ENCODE data around the gene ZNF248.

The ZNF248 gene

DNA sequence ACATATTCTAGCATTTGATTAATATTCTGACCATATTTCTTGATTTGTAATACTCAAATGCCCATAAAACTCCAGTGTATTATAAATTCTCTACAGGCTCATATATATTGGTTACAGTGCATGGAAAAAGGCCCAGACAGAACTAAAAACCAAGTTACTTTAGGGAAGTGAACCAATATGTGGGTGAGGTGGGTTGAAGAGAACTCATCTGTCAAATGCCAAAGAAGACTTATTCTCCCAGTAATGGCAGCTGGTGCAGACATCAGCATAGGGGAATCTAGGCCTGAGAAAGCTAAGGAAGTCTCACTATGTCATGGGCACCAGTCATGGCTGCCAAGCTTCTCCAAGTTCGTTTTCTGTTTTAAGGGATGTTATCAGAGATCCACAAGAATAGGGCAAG is 30.6 kb downstream of the ZNF248 start:
- no peak for DNase-seq (ENCODE audit: low read depth, low spot score)

DNA sequence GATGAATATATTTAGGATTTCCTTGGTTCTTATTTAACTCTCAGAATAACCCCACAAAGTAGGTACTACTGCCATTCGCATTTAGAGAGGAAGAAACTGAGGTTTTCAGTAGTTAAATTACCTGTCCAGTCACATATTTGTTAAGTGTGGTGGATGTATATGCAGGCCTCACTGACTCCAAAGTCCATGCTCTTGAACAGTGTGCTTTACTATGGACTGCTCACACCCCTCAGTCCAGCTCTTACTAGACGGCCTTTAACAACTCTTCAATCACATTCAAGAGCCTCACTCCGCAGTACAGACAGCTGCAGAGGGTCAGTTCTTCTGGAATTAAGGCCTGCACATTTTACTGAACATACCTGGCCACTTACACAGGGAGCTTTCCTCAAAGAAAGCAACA is 36.2 kb downstream of the ZNF248 start:
- DNase-seq (ENCODE audit: low read depth, low spot score): no peak

DNA sequence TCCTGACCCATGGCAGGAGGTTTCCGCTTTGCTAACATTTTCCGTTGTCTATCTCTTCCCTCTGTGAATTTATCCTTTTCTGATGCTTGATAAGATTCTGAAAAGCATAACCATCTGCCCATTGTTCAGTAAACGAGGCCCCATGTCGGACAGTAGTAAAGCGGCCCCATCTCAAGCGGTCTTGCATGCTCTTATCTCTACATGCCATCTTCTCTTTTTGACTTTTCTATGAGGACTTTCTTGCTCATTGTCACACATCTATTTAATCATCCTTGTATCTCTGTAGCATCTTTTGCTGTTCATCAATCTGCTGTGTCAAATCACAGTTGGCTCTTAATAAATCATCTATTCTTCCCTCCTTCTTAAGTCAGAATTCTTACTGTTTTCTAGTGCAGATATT is 37.6 kb downstream of the ZNF248 start:
- no peak for DNase-seq (ENCODE audit: low read depth, low spot score)

DNA sequence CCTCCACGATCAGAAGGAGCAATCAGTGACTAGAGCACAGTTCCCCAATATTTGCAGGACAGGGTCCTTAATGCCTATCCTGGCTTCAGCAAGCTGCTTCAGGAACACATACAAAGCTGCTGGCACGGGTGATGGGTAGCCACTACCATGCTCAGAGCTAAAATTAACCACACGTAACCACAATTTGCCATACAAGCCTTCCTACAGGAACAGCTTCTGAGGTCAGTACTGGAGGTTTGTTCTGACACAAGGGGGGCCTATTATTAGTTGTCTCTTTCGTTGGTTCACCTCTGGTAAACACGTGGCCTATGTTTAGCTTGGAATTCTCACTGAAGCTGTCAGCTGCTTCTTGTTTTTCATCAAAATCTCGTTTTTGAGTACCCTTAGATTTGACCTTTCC is 41.1 kb downstream of the ZNF248 start:
- DNase-seq (ENCODE audit: low read depth, low spot score): no peak

DNA sequence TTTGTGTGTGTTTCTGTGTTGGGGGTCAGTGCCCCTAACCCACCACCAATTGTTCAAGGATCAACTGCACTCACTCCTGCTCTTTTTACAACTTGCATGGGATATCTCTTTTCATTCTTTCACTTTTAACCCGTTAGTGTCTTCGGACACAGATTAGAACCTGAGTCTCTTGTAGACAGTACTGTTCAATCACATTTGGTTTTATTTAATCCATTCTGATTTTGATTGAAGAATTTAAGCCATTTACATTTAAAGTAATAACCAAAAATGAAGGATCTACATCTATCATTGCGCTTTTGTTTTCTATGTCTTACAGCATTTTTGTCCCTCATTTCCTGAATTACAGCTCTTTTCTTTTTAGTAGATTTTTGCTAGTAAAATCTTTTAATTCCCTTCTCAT is 43.6 kb downstream of the ZNF248 start:
- no peak for DNase-seq (ENCODE audit: low read depth, low spot score)

DNA sequence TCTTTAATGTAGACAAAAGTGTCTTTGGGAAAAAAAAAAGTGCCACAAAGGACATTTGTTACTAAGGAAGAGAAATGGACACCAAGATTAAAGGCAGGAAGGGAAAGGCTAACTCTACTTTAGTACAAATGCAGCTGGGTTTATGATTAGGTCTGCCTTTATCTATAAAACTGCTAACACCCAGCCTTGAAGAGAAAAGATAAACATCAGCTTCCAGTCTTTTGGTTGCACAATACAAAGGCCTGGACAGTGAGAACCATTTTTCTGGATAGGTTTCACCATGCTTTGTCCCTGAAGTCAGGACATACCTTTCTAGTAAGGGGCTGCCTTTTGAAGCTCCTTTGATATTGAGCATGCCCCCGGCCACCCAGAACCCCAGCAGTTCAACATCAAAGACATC is 45.1 kb downstream of the ZNF248 start:
- no peak for DNase-seq (ENCODE audit: low read depth, low spot score)

DNA sequence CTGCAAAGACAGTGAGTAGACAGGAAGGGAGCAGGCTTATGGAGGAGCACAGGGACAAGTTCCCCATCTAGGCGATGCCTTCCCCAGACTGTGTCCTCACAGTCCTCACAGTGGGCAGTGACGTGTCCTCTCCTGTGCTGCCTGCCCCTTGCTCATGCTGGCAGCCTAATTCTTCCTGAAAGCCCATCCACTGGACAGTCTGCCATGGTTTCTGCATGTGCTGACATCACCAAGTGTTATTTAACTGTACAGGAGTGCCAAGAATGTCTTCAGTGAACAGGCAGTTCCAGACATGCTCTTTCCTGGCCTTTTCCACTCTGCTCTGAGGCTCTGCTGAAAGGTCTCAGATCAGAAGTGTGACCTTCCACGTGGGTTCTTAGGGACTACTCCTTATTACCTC is 54.1 kb downstream of the ZNF248 start:
- DNase-seq (ENCODE audit: low read depth, low spot score): no peak

DNA sequence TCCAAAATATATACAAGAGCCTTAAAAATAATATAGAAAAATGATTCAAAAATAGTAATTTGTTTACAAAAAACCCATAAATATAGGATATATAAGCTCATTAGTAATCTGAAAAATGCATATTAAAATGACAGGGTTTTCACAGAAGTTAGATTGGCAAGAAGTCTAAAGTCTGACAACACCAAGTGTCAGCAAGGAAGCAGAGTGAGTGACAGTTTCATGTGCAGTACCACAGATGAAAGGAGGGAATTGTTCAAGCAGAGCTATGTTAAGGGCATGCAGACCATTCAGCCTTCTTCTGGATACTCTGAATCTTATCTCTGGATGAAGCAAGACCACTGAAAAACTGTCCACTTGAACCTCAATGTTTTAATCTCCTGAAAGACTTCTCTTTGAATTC is 55.9 kb downstream of the ZNF248 start:
- no peak for DNase-seq (ENCODE audit: low read depth, low spot score)

DNA sequence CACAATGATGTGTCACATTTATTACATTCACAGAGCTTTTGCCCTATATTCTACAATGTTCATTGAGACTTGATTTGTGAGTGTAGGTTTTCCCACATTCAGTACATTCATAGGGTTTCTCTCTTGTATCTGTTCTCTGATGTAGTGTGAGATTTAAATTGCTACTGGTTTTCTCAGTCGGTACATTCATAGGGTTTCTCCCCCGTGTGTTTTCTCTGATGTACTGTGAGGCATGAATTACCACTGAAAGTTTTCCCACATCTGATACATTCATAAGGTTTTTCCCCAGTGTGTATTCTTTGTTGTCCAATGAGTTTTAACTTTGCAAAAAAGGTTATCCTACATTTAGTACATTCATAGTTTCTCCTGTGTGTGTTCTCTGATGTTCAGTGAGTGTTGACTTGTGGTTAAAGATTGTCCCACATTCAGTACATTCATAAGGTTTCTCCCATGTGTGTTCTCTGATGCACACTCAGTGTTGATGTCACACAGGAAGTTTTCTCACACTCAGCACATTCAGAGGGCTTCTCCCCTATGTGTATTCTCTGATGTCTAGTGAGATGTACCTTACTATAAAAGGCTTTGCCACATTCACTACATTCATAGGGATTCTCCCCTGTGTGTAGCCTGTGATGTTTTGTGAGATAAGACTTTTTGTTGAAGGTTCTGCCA is 63.0 kb downstream of the ZNF248 start:
- no peak for DNase-seq (ENCODE audit: low read depth, low spot score)

DNA sequence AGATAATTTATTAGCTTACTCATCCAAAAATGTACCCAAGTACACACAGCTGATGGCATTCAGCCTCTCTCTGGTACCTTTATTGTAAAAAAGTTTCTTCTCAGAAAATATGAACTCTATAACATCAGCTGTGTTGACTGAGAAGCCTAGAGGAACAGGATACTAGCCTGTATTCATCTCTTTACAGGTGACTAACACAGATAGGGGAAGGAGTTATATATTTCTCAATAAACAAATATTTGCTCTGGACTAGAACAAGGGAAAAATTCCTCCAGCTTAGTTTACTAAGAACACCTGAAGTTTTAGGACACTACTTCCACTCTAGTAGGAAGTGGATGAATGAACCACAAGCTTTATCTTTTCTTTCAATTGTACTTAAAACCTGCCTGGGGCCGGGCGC is 67.8 kb downstream of the ZNF248 start:
- no peak for DNase-seq (ENCODE audit: low read depth, low spot score)

DNA sequence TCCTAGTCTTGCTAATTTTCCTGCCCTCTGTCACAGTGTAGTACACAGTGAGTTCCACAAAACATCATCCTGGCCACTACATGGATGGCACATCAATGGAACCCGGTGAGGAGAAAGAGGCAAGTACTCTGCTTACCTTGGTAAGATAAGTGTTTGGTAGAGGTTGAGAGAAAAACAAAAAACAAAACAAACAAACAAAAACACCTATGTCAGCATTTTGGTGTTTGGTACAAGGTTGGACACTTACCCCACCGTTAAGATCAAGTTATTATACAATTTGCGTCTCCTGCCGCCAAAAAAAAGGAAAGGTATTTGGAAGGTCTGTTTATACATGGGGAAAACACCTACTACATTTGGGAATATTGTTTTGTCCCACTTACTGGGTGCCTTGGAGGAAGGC is 72.7 kb downstream of the ZNF248 start:
- DNase-seq (ENCODE audit: low read depth, low spot score): no peak

DNA sequence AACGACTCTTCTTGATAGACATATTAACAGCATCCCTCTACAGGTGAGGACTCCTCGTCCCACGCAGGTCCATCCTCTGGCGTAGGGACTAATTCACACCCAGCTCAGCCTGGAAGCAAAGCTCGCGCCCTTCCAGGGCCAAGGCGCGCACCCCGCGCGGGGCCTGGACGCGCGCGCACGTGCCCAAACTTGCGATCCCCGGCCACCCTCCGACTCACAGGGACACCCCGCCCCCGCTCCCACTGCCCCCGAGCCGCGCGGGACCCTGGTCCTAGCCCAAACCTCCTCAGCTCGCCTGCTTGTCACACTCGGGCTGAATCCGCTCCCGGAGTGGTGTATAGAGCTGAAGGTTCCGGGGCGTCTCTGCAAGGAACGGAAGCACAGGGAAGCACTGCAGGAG is 76.9 kb downstream of the ZNF248 start:
- DNase-seq (ENCODE audit: low read depth, low spot score): no peak

DNA sequence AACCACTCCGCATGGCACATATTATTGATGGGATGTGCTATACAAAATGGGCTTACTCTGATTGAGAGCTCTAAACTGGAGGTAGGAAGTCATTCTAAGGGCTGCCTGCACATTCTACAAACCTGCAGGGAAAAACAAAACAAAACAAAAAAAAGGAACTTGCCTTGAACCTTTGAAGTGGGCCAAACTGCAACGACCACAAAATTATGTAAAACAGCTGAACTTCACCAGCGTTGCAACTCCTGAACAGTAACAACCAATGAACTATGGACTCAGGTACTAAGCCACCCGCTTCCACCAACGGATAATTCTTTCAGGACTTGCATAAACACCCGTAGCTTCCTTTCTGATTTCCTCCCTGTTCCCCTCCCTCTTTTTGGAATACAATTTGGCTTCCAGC is 80.4 kb downstream of the ZNF248 start:
- DNase-seq (ENCODE audit: low read depth, low spot score): no peak

DNA sequence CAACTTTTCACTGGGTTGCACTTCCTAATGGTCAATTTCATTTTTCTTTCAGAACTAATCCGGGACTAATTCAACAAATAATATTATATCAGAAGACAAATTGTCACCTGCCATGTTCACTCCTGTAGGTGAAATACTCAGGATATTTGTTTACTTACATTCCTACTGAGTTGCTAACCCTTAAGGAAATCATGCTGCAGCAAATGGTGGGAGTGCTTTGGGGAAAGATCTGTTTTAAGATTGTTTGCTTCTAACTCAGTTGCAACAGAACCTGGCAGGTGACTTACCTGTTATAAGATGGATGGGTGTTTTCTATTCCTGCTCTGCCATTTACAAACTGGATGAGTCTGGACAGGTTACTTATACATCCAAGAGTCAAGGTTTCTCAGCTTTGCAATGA is 81.8 kb downstream of the ZNF248 start:
- no peak for DNase-seq (ENCODE audit: low read depth, low spot score)

DNA sequence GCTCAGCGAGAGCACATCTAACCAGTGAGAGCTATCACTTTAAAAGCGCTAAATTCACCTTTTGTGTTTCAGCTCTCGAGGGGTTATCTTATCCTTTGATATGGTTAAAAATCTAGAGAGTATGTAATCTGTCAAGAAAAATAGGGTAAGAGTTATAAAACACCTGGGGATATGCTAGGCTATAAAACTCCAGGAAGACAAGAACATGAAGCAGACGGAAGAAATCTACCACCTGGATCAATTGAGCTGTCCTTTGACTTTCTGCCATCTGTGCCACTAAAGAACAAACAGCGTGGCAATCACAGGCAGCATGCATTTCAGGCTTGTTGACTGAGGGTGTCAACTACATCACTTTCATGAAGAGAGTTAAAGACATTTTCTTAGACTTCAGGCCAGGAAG is 83.1 kb downstream of the ZNF248 start:
- DNase-seq (ENCODE audit: low read depth, low spot score): no peak

DNA sequence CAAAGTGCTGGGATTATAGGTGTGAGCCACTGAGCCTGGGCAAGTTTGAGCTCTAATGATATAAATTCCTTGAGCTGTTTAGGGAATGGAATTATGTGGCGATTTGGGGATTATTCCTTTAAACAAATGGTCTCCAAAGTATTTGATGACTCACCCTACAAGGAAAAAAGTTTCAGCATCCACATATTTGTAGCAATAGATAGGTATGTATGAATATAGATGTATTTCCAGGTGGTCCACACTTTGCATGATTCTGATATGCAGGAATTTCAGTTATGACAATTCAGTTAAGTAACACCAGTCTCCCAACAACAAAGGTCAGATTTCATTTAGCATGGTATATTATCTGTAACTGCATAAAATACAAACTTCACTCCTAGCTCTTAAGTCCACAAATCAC is 92.2 kb downstream of the ZNF248 start:
- no peak for DNase-seq (ENCODE audit: low read depth, low spot score)

DNA sequence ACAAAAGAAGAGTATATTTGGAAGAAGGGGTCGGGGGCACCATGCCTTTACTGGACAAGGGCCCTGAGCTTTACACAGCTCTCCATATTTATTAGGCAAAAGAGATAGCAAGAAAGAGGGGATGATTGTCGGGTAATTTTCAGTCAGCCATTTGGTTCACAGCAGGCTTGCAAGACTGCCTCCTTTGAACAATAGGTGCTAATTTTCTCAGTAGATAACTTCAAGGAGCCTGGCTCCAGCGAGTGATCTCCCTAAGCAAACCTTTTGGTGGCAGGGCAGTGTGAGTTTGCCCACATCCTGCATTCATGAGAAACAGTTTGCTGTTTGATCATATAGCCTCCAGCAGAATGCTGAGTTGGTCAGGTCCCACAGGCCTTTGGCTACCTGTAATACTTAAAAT is 94.3 kb downstream of the ZNF248 start:
- no peak for DNase-seq (ENCODE audit: low read depth, low spot score)

DNA sequence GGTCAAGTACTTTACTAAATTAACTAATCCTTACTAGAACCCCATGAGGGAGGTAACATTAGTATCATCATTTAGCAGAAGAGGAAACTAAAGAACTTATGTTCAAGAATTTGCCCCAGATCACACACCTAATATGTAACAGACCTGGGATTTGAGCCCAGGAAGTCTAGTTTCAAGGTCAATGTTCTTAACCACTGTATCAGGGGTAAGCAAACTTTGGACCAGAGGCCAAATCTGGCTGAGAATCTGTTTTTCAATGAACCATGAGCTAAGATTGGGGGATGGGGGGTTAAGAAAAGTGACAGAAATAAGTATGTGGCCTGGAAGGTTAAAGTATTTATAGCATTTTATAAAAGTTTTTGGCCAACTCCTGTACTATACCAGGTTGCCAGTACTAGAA is 95.1 kb downstream of the ZNF248 start:
- no peak for DNase-seq (ENCODE audit: low read depth, low spot score)

DNA sequence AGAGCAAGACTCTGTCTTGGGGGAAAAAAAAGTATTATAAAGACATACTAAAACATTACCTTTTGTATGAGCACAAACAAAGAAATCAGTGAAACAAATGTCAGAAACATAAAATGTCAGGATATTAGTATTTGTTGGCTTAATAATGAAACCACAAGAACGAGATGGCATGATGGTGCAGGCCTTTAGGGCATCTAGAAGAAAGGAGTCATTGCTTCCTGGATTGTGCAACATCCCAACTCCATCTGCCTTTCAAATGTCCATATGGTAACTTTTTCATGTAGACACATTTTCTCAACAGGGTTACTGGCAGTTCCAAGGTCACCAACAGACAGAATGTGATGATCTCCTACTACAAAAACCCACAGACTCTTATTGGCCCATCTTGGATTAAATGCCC is 96.6 kb downstream of the ZNF248 start:
- no peak for DNase-seq (ENCODE audit: low read depth, low spot score)

DNA sequence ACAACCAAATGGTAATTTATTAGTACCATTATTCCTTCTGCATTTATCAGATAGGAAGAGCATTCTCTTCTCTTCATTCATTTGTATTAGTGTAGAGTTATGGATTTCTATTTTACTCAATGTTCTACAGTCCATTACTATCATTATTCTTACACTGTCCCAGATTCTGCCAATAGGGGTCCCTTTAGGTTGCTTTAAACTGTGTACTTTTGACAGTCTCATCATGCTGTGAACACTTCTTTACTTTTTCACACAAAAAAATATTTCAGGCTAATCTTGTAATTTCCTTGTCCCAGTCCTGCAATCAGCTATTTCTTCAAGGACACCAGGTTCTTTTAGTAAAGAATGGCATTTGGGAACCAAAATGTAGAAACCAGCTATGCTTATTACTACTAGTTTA is 99.3 kb downstream of the ZNF248 start:
- no peak for DNase-seq (ENCODE audit: low read depth, low spot score)

DNA sequence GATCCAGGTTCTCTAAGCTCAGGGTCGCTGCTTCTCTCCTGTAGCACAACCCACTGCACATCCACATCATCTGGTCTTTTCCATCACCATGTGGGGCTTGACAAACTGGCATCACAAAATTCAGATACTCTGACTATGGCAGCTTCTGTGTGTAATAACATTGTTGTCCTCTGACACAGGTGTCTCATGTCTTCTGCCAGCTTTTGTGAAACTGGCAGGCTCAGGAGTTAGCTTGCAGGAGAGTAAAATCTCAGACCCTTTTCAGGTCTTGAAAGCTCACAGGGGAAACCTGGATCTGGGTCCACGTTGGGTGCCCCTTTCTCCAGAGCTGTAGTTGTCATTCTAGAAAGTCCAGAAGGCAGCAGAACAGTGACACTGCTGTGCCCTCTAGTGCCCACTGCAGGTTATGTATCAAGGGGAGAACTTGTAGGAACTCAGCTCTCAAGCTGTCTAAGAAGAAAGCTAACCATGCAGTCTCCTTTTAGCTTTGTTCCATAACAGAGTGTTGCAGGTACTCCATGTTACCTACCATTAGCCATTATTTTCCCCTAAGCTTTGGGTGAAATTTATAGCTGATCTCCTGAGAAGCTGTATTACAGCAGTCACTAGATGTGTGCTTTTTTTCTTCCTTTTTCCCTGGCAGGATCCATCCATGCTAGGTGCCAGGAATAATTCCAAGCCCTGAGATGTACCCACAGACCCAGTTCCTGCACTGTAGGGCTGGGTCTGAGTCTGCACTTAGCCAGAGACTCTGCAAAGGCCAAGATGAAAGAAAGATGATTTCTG is 102.7 kb downstream of the ZNF248 start:
- no peak for DNase-seq (ENCODE audit: low read depth, low spot score)

DNA sequence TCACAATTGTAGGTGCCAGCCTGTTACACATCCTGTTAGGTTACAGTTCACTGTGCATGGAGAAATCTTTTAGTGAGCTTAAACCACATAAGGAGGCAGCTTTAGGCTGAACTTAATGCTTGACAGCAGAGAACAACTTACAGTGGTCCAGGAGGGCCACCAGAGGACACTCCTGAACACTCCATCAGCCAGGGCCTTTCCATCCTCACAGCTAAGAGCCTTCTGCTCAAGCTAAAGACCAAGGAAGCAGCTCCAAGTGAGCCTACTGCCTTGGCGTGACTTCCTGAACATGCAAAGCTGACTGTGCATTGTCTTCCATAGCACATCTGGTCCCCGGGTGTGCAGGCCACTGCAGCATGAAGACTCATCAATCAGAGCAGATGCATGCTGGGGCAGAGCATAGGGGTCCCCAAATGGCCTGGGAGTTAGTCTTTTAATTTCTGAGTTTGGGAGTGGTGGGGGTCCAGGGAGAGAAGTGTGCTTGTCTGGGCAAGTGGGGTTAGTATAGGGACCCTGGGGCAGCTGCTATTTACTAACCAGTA is 105.0 kb downstream of the ZNF248 start:
- DNase-seq (ENCODE audit: low read depth, low spot score): no peak

DNA sequence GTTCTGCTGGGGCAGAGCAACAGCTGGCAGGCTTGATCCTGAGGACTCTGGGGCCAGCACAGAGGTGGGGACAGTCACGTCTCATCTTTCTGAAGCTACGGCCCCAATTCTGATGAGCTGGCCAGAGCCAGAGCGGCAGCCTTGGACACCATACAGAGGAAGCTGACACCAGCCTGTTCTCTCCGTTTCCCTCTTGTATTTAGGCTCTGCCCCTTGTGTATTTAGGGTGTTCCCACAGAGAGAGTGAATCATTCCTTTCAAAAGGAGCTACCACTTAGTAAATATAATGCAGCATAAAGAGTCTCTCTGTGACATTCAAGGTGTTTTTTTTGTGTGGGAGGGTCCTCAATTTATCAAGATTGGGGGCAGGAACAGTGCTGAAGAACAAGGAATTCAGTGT is 109.2 kb downstream of the ZNF248 start:
- no peak for DNase-seq (ENCODE audit: low read depth, low spot score)
